SH-SY5Y (cell line): ENCODE results near the gene KCNIP4.

ENCODE experiments used
- GATA2 ChIP-seq: IDR thresholded peaks from 2 replicates; pipeline ENCODE4 v1.6.1; 2011; ENCODE audit warnings: mild to moderate bottlenecking, low read depth, low read length
- GATA3 ChIP-seq: IDR thresholded peaks from 2 replicates; pipeline ENCODE4 v1.6.1; 2011; ENCODE audit warnings: low read depth, mild to moderate bottlenecking, low read length, moderate library complexity

The KCNIP4 gene

GRCh38 chr4:21517126-21517859 lies 431.3 kb downstream of the KCNIP4 start:
- TF ChIP-seq GATA2 = no peak
- no peak for TF ChIP-seq GATA3

- TF ChIP-seq GATA3 (no peak), GATA2 (no peak)
Measured at GRCh38 chr4:21514022-21514694, 434.4 kb downstream of the KCNIP4 start.

GRCh38 chr4:21512353-21512752 lies 436.2 kb downstream of the KCNIP4 start:
- TF ChIP-seq GATA3 = no peak

- no peak for TF ChIP-seq GATA2
- TF ChIP-seq GATA3 = no peak
Measured at GRCh38 chr4:21507439-21507838, 441.1 kb downstream of the KCNIP4 start.

- TF ChIP-seq GATA2 (no peak), GATA3 (no peak)
Measured at GRCh38 chr4:21490682-21491081, 457.9 kb downstream of the KCNIP4 start.

- no peak for TF ChIP-seq GATA3
Measured at GRCh38 chr4:21476757-21477156, 471.8 kb downstream of the KCNIP4 start.

GRCh38 chr4:21474195-21474594 lies 474.4 kb downstream of the KCNIP4 start:
- TF ChIP-seq GATA3 = no peak
- no peak for TF ChIP-seq GATA2

- TF ChIP-seq GATA2 (no peak), GATA3 (no peak)
Measured at GRCh38 chr4:21470535-21470934, 478.0 kb downstream of the KCNIP4 start.

GRCh38 chr4:21469438-21470300 lies 478.9 kb downstream of the KCNIP4 start:
- TF ChIP-seq GATA2 (no peak), GATA3 (no peak)

GRCh38 chr4:21467551-21467950 lies 481.0 kb downstream of the KCNIP4 start:
- TF ChIP-seq GATA2 (no peak), GATA3 (no peak)

GRCh38 chr4:21457086-21457840 lies 491.3 kb downstream of the KCNIP4 start:
- TF ChIP-seq GATA2 = no peak
- no peak for TF ChIP-seq GATA3

- TF ChIP-seq GATA2 = no peak
- TF ChIP-seq GATA3 = no peak
Measured at GRCh38 chr4:21454831-21455230, 493.7 kb downstream of the KCNIP4 start.

GRCh38 chr4:21454201-21454600 lies 494.4 kb downstream of the KCNIP4 start:
- TF ChIP-seq GATA2 = no peak
- no peak for TF ChIP-seq GATA3

- no peak for TF ChIP-seq GATA3
- no peak for TF ChIP-seq GATA2
Measured at GRCh38 chr4:21452931-21453330, 495.6 kb downstream of the KCNIP4 start.

GRCh38 chr4:21451032-21451431 lies 497.5 kb downstream of the KCNIP4 start:
- TF ChIP-seq GATA2 = no peak
- TF ChIP-seq GATA3 = no peak
